Dermis blood vessel endothelial cell (primary cell): Measurements from ENCODE around the gene PDPR. TPM values are rescaled to one million over a fixed set of nuclear protein-coding genes. Genes with fewer than 3 reads are reported as not detected.
"Not testable (repeated sequence)": the region's sequence is repeated elsewhere in the genome, so short reads cannot be mapped to it uniquely, and the experiment has no call there.

Experiments
- DNase-seq: peaks from one replicate; pipeline ENCODE4 v3.0.0; 2010
- total RNA-seq: library from RNA; depleted of rRNA; stranded (reverse); fragments of >200 nt; gene quantifications from 2 replicates; pipeline ENCODE4 v1.2.3, GENCODE V29; 2014

The PDPR gene
- total RNA-seq, 1 donor from 2014 or later, result 53.1 TPM

GRCh38 chr16:70128844-70129243 is 14.7 kb downstream of the PDPR start:
- not testable (repeated sequence) for DNase-seq

GRCh38 chr16:70135796-70136195 is 21.7 kb downstream of the PDPR start:
- not testable (repeated sequence) for DNase-seq

- not testable (repeated sequence) for DNase-seq
Observed at GRCh38 chr16:70136595-70136994, 22.5 kb downstream of the PDPR start.

- DNase-seq, result not testable (repeated sequence)
Observed at GRCh38 chr16:70142739-70143138, 28.6 kb downstream of the PDPR start.

- not testable (repeated sequence) for DNase-seq
Observed at GRCh38 chr16:70143231-70143895, 29.2 kb downstream of the PDPR start.

GRCh38 chr16:70147853-70148252 is 33.7 kb downstream of the PDPR start:
- not testable (repeated sequence) for DNase-seq

- not testable (repeated sequence) for DNase-seq
Observed at GRCh38 chr16:70148453-70148852, 34.3 kb downstream of the PDPR start.

- not testable (repeated sequence) for DNase-seq
Observed at GRCh38 chr16:70149296-70149695, 35.2 kb downstream of the PDPR start.

GRCh38 chr16:70151391-70151790 is 37.3 kb downstream of the PDPR start:
- no peak for DNase-seq

GRCh38 chr16:70151941-70152509 is 37.9 kb downstream of the PDPR start:
- DNase-seq, result no peak

GRCh38 chr16:70152578-70153302 is 38.6 kb downstream of the PDPR start:
- DNase-seq, result no peak

GRCh38 chr16:70154736-70155135 is 40.6 kb downstream of the PDPR start:
- DNase-seq, result not testable (repeated sequence)

- no peak for DNase-seq
Observed at GRCh38 chr16:70156207-70156978, 42.3 kb downstream of the PDPR start.

- no peak for DNase-seq
Observed at GRCh38 chr16:70157105-70157476, 43.0 kb downstream of the PDPR start.

GRCh38 chr16:70157477-70158260 is 43.5 kb downstream of the PDPR start:
- no peak for DNase-seq

- no peak for DNase-seq
Observed at GRCh38 chr16:70158261-70158939, 44.3 kb downstream of the PDPR start.

GRCh38 chr16:70159355-70160348 is 45.5 kb downstream of the PDPR start:
- no peak for DNase-seq

- DNase-seq, result no peak
Observed at GRCh38 chr16:70160388-70160787, 46.3 kb downstream of the PDPR start.

- DNase-seq, result no peak
Observed at GRCh38 chr16:70160821-70161220, 46.7 kb downstream of the PDPR start.

GRCh38 chr16:70161350-70161749 is 47.2 kb downstream of the PDPR start:
- DNase-seq, result no peak
